Transverse colon (tissue), 4 donors: ENCODE data around the gene WWOX.

Experiments used
- EP300 ChIP-seq: sonication (generic); formaldehyde crosslinking; IDR thresholded peaks from one replicate; pipeline ENCODE4 v1.6.1; 2017; ENCODE audit warnings: antibody characterized with exemption, low read depth
- POLR2A ChIP-seq: fragments of 450-650 bp; IDR thresholded peaks from one replicate; pipeline ENCODE4 v1.6.1; 2016; ENCODE audit warnings: antibody characterized with exemption, mild to moderate bottlenecking, moderate library complexity
- POLR2AphosphoS5 ChIP-seq, 3 donors: sonication (generic); formaldehyde crosslinking; IDR thresholded peaks; one replicate each; pipeline ENCODE4 v1.6.1; 2016; ENCODE audit warnings: antibody characterized with exemption in 3 of 3
- TF ChIP-seq, protein P1 (sequence below), 5 experiments: fragments of 200-600 bp in 3 of 5; fragments of 450-650 bp in 2 of 5; sonication (generic) in 3 of 5; IDR thresholded peaks; 1 replicate in 2 of 5; 2 replicates in 3 of 5; pipeline ENCODE4 v1.5.1; 2016 to 2017; ENCODE audit warnings: antibody characterized with exemption in 5 of 5, inconsistent platforms in 3 of 5, mild to moderate bottlenecking in 2 of 5, moderate library complexity in 1 of 5

DNA sequence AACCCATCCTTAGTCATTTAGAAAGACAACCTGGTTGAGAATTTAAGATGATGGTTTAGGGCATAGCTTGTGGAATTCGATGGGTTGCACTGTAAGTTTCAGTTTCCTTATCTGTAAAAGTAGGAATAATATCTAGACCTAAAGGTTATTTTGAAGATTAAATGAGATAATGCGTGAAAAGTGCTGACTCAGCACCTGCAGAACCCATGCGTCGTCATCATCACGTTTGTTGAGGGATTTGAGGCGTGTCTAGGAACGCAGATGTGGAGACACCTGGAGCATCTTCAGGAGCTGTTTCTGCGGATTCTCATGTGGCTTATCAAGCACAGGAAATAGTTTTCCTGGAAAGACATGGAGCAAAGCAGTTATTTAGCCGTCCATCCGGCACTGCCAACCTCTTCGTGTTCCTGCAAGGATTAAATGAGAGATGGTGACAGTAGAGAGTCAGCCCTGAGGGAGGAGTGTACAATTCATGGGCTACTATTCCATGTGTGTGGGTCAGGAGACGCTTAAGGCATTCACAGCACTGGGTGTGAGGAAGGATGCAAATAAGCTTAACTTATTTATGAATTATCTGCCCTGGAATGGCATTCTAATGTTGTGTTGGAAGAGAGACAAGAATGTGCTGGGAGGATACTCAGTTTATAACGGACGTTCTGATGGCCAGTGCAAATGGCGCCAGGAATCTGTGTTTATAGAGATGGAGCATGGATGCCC, 965.0 kb downstream of the WWOX start:
- TF ChIP-seq POLR2A (no peak), POLR2AphosphoS5 (IDR thresholded peaks at IDR 0.05) (no peak), EP300 (no peak)
- TF ChIP-seq, protein P1, sequence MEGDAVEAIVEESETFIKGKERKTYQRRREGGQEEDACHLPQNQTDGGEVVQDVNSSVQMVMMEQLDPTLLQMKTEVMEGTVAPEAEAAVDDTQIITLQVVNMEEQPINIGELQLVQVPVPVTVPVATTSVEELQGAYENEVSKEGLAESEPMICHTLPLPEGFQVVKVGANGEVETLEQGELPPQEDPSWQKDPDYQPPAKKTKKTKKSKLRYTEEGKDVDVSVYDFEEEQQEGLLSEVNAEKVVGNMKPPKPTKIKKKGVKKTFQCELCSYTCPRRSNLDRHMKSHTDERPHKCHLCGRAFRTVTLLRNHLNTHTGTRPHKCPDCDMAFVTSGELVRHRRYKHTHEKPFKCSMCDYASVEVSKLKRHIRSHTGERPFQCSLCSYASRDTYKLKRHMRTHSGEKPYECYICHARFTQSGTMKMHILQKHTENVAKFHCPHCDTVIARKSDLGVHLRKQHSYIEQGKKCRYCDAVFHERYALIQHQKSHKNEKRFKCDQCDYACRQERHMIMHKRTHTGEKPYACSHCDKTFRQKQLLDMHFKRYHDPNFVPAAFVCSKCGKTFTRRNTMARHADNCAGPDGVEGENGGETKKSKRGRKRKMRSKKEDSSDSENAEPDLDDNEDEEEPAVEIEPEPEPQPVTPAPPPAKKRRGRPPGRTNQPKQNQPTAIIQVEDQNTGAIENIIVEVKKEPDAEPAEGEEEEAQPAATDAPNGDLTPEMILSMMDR (IDR thresholded peaks at IDR 0.05), result no peak
